HG03469 (cell line): ENCODE measurements around the gene SEMA6A.
"Not testable (repeated sequence)": the region's sequence is repeated elsewhere in the genome, so short reads cannot be mapped to it uniquely, and the experiment has no call there.

ENCODE experiments used
- ATAC-seq: cut with Tn5 transposase; IDR thresholded peaks from one replicate; pipeline ENCODE4 v1.9.1; 2021; ENCODE audit warnings: mild to moderate bottlenecking, moderate library complexity, moderate number of reproducible peaks; ENCODE audit not compliant: unreplicated experiment

Gene SEMA6A

DNA sequence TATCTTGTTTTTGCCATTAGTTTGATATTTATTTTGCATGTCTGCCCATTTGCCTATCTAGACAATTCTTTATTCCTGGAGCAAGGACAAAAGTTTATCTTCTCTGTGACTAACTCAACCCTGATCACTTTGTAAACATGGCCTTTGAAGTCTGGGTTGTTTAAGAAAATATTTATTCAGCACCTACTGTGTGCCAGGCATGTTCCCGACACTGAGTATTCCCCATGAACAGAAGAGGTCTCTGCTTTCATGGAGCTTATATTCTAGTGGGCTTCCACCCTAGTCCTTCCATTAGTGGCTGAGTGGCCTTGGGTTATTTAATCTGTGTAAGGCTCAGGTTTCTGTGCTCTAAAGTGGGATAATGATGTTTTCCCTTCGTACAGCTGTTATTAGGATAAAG, 49.7 kb downstream of the SEMA6A start:
- ATAC-seq, result no peak

- no peak for ATAC-seq
Measured at GRCh38 chr5:116524051-116524904, 50.3 kb downstream of the SEMA6A start.

GRCh38 chr5:116523182-116523581, 51.4 kb downstream of the SEMA6A start:
- not testable (repeated sequence) for ATAC-seq

GRCh38 chr5:116522356-116523136, 52.1 kb downstream of the SEMA6A start:
- ATAC-seq, result no peak

DNA sequence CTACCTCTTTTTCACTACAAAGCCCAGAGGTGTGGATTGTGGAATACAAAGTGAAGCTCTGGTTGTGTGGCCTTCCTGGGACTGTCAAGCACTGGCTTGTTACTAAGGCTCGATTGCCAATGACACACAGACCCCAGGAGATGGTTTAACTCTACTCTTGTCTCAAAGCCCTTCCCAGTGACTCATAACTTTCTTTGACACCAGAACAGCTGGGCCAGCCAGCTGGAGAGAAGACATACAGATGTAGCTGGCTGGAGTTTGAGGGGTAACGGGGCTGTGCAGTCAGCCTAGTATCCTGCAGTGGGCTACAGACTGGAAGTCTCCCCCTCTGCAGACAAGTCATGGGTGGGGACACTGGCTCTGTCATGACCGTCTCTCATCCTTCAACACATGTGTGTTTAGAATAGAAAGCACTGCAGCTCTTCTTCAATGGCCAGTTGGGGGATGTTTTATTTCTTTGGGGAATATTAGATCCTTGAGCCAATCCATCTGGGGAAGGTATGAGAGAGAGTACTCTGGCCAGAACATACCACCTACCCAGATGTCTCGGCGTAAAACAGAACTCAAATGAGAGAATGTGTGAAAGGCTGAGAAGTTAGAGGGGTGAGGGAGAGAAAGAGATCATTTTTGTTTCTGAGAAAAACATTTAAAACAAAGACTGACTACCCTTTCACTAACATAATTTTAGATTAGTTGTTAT, 53.3 kb downstream of the SEMA6A start:
- ATAC-seq, result peak; percentile 52

DNA sequence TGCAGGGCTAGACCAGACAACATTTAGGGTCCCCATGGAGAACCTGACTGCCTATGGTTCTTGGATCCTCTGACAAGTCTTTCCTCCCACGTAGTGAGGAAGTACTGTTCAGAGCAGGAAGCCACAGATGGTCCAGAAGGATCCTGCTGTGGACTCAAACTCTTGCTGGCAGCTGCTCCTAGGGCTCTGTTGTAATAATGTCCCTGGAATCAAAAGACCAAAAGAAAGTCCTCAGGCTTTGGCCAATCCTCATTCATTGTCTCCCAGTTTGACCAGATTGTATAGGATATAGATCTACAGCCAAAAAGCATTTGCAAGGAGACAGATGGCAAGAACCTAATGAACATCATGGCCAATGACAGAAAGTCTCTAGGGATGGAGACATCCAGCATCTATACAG, 53.9 kb downstream of the SEMA6A start:
- ATAC-seq, result no peak

- no peak for ATAC-seq
Measured at GRCh38 chr5:116518423-116518822, 56.2 kb downstream of the SEMA6A start.

GRCh38 chr5:116517488-116517887, 57.1 kb downstream of the SEMA6A start:
- no peak for ATAC-seq

GRCh38 chr5:116516021-116516420, 58.6 kb downstream of the SEMA6A start:
- ATAC-seq, result no peak

GRCh38 chr5:116514421-116514970, 60.1 kb downstream of the SEMA6A start:
- no peak for ATAC-seq

DNA sequence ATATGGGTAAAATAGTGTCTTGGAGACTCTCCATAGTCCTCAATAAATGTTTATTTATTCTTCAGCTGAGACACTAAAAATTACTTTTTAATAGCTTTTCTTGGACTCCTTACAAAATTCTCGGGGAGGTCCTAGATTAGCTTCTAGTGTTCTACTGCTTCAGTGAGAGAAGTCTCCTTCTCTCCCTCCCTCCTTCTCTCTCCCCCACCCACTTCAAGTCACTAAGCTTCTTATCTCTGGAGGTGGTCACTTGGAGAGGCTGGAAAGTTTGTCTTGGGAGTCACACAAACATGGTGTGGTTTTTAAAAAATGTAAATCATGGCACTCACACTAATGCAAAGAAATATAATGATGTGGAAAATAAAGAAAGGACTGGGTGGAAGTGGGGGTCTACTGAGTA, 64.1 kb downstream of the SEMA6A start:
- ATAC-seq, result no peak

DNA sequence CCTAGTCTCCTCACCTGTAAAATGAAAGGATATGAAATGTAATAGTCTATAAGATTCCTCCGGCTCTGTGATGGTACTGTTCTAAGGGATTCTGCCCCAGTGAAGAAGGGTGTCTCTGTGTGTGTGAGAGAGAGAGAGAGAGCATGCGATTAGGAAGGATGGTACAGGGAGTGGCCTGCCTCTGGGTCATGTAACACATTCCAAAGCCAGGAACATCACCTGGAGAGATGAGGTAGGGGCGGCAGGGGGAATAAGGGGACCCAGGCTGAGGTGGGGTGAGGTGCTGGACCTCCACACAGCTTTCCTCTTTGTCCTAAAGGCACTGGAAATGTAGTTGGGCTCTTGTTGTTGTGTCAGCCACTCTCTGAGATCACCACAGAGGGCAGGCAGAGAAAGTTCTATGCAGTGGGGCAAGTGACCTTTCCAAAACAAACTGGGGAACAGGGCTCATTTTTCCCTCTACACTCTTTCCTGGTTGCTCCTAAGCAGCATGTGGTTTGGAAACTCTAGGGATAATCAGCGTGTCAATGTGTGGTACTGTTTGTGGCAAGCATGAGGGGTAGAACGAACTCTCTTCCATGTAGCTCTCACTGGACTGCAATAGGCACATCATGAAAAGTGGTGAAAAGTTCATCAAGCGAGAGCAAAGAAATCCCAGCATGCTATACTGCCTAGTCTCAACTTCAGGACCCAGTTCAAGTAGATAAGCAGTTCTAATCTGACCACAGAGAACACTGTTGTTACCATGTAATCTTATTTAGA, 65.0 kb downstream of the SEMA6A start:
- no peak for ATAC-seq

DNA sequence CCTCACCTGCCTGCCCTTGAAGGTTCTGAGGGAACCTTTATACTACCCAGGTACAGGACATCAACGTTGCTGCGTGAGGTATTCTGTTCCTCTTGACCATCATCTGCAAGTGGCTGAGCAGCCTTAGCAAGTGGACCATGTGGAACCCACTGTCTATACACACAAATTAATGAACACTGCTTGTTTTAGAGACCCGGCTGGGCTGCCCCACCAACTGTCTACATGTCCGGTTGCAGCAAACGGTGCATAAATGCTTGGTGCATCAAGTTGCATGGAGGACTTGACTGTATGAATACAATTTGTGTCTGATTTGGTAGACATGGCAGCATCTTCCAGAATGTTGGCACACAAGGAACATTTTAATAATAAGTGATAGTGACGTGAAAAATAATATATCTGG, 65.8 kb downstream of the SEMA6A start:
- no peak for ATAC-seq

- ATAC-seq, result no peak
Measured at GRCh38 chr5:116507941-116508655, 66.5 kb downstream of the SEMA6A start.

DNA sequence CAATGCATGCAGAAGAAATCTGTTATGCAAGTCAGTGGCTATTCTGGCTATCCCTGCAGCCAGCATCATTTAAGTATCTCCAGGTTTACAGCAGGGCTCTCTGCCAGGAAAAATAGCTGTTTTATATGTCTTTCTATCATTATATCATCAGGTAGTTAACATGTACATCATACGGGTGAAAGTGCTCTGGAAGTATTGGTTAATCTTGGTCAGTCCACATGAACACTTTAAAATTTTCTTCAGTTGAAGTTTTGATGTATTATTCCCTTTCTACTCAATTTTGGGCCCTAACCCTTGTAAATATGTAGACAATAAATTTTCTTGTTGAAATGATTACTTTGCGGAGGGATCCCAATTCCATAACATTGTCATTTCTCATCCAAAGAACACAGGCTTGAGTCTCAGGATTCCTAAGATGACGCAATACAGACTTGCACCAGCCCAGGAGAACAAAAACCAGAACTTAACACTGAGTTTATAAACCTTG, 67.5 kb downstream of the SEMA6A start:
- no peak for ATAC-seq

DNA sequence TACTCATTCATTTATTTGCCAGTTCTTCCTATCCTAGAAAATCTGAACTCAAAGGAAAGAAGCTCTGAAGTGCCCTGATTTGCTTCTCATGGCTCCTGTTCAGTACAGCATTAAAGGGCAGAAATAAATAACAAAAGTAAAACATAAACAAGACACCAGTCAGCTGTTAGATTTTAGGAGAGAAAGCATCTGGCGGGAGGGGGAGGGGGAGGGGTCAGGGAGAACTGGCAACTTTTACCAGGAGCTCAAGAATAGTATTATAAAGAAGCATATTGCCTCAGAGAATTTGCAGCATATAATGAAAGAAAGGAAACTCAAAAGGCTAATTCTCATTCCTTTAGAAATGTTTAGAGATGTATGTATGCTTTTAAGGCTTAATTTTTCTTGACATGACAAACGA, 68.1 kb downstream of the SEMA6A start:
- ATAC-seq, result no peak

DNA sequence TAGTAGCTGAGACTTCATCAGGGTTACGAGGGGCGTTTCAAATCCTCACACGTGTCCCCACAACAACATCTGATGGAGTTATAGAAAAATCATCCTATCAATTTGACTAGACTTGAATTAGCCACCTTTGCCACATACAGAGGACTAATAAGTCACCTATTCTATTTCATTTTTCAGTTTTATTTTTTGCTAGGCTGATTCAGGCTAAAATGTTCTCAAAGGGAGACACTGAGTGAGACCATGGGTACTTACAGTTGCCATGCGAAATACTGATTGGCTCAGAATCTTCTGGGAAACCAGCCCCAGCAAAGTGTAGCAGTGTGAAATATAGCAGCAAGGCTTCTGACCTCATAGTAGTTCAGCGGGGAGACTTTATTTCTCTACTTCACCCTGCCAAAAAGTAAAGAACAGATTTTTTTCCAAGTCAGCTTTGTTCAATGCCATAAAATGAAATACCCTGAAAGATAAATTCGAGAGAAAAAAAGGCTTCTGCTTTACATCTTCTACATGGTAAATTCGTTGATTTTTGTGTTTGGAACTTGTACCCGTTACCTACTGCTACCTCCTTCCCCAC, 69.9 kb downstream of the SEMA6A start:
- ATAC-seq, result no peak

- no peak for ATAC-seq
Measured at GRCh38 chr5:116502616-116503015, 72.0 kb downstream of the SEMA6A start.

GRCh38 chr5:116502138-116502537, 72.5 kb downstream of the SEMA6A start:
- ATAC-seq, result no peak
